Lower leg skin (tissue), 3 donors: ENCODE results near the gene NR5A2.

Experiments used
- POLR2A ChIP-seq, 2 donors: fragments of 450-650 bp; IDR thresholded peaks; one replicate each; pipeline ENCODE4 v1.6.1; 2016 to 2017; ENCODE audit warnings: antibody characterized with exemption in 2 of 2, mild to moderate bottlenecking in 1 of 2, moderate library complexity in 1 of 2
- TF ChIP-seq, protein P1 (sequence below), 3 donors: fragments of 450-650 bp; IDR thresholded peaks; one replicate each; pipeline ENCODE4 v1.5.1; 2016; ENCODE audit warnings: antibody characterized with exemption in 3 of 3, mild to moderate bottlenecking in 3 of 3, moderate library complexity in 2 of 3

DNA sequence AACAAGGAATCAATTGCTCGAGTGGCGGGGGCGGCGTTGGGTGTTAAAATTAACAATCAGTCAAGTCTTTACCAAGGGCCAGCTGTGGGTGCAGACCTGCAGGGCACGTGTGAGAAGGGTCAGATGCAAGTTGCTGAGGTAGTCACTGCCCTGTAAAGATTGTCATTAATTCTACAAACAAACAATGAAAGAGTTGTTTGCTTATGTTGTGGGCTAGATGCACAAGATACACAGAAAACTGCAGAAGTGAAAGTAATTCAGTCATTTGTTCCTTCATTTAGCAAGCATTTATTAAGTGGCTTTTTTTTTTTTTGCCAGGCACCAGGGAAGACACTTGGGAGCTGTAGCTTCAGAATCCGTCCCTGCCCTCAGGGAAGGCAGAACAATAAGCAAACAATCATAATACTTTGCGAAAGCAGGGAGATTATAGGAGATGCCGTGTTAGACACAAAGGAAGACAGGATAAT lies 79.5 kb downstream of the NR5A2 start:
- TF ChIP-seq POLR2A (IDR thresholded peaks at IDR 0.05) = no peak
- TF ChIP-seq, protein P1, sequence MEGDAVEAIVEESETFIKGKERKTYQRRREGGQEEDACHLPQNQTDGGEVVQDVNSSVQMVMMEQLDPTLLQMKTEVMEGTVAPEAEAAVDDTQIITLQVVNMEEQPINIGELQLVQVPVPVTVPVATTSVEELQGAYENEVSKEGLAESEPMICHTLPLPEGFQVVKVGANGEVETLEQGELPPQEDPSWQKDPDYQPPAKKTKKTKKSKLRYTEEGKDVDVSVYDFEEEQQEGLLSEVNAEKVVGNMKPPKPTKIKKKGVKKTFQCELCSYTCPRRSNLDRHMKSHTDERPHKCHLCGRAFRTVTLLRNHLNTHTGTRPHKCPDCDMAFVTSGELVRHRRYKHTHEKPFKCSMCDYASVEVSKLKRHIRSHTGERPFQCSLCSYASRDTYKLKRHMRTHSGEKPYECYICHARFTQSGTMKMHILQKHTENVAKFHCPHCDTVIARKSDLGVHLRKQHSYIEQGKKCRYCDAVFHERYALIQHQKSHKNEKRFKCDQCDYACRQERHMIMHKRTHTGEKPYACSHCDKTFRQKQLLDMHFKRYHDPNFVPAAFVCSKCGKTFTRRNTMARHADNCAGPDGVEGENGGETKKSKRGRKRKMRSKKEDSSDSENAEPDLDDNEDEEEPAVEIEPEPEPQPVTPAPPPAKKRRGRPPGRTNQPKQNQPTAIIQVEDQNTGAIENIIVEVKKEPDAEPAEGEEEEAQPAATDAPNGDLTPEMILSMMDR (IDR thresholded peaks at IDR 0.05) = no peak
